Occipital lobe (tissue), 2 donors: ENCODE measurements around the gene HUNK. TPM values are rescaled to one million over a fixed set of nuclear protein-coding genes. Genes with fewer than 3 reads are reported as not detected.
"Not testable (repeated sequence)": the region's sequence is repeated elsewhere in the genome, so short reads cannot be mapped to it uniquely, and the experiment has no call there.

Experiments
- DNase-seq: peaks from one replicate; lab custom pipeline; 2025; lab: John Stamatoyannopoulos, UW
- total RNA-seq: library from RNA; depleted of rRNA; stranded (reverse); fragments of >200 nt; gene quantifications from one replicate; pipeline ENCODE4 v1.2.3, GENCODE V29; 2014

HUNK gene
- total RNA-seq, 1 donor from 2014 or later = 9.4 TPM

DNA sequence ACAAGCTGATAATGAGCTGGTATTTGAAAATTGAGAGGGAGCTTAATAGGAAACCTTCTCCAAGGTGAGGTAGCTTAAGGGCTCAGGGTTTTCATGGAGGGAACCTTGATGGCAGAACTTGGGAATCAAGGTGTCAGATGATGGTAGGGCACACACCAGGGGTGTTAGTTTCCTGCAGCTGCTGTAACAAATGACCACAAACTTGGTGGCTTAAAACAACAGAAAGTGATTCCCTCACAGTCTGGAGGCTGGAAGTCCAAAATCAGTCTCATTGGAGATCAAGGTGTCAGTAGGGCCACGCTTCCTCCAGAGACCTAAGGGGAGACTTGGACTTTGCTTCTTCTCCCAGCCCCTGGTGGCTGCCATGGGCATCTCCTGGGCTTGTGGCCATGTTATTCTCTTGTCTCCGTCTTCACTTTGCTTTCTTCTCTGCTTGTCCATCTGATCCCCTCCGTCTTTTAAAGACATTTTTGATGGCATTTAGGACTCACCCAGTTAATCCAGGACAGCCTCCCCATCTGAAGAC, 45.5 kb downstream of the HUNK start:
- no peak for DNase-seq

- no peak for DNase-seq
Observed at GRCh38 chr21:31920275-31920674, 47.5 kb downstream of the HUNK start.

GRCh38 chr21:31921079-31921478, 48.3 kb downstream of the HUNK start:
- DNase-seq = no peak

DNA sequence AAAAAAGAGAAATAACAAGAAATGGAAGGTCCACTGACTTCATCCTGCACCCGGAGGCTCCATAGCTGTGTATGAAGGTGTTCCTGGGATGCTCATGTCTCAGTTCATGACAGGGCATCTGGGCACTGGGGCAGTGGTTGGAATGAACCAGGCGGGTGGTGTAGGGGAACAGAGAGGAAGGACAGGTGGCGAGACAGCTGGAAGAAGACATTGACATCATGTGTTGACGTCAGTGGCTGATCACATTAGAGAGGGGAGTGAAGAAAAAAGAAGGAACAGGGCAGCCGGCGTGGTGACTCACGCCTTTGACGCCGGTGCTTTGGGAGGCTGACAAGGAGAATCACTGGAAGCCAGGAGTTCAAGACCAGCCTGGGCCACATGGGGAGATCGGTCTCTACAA, 50.1 kb downstream of the HUNK start:
- DNase-seq = no peak

DNA sequence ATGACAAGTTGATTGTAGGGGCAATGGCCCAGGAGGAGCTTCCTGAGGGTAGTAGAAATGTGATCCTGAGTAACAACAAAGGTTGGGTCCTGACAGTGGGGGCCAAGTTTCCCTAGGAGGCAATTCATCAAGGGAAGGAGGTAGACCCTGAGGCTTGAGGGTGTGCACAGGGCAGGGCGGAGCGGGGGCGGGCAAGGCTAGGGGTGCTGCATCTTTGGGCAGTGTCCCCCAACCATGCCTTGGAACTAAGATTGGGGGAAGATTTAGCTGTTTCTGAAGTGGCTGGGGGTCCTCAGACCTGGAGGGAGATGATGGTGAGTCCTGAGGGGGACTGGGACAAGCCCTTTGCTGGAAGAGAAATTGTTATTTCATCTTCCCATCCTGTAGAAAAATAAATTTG, 50.9 kb downstream of the HUNK start:
- DNase-seq = no peak

- no peak for DNase-seq
Observed at GRCh38 chr21:31924548-31924947, 51.7 kb downstream of the HUNK start.

GRCh38 chr21:31926498-31926897, 53.7 kb downstream of the HUNK start:
- DNase-seq = no peak

DNA sequence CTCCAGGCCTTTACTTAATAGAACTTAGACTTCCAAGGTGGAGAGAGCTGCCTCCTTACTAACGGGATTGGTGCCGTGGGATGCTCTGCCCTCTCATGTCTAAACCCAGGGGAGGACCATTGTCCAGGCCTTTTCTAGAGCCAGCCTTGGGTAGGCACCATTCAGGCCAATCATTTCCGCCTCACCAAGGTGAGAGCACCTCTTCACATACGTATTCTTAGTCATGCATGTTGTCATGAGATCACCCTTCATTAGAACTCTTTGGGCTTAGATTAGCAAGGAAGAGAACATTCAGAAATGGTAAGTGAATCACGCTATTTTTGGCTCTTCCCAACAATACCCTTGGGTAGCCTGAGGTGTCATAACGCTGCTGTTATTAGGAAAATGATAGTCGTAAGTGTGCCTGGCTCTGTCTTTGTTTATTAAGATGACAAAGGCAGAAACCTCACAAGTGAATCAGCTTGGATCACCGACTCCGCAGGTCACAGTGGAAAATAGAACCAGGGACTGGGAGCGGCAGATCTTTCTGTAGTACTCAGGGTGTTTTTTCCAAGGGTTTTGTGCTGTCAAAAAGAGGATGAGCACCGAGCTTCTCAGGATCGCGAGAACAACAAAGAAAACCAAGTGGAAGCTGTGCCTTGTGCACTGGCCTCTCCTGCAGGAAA, 55.0 kb downstream of the HUNK start:
- no peak for DNase-seq

GRCh38 chr21:31928656-31929055, 55.8 kb downstream of the HUNK start:
- no peak for DNase-seq

GRCh38 chr21:31929548-31929947, 56.7 kb downstream of the HUNK start:
- DNase-seq = no peak

DNA sequence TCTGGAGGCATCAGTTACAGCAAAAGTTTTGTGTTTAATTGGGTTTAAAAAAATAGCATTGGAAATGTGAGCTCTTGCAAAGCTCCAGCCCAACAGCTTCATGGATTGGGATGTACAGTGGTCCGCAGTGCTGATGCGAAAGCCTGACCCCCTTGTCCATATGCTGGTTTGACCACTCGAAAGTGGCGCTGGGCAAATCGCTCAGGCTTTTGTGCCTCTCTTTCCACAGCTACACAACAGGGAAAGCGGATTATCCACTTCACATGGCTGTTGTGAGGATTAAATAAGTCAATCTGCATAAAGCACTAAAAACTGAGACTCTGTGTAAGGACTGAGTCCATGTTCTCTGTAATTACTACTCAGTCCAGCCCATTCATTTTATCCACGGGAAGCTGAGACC, 57.2 kb downstream of the HUNK start:
- DNase-seq = no peak

DNA sequence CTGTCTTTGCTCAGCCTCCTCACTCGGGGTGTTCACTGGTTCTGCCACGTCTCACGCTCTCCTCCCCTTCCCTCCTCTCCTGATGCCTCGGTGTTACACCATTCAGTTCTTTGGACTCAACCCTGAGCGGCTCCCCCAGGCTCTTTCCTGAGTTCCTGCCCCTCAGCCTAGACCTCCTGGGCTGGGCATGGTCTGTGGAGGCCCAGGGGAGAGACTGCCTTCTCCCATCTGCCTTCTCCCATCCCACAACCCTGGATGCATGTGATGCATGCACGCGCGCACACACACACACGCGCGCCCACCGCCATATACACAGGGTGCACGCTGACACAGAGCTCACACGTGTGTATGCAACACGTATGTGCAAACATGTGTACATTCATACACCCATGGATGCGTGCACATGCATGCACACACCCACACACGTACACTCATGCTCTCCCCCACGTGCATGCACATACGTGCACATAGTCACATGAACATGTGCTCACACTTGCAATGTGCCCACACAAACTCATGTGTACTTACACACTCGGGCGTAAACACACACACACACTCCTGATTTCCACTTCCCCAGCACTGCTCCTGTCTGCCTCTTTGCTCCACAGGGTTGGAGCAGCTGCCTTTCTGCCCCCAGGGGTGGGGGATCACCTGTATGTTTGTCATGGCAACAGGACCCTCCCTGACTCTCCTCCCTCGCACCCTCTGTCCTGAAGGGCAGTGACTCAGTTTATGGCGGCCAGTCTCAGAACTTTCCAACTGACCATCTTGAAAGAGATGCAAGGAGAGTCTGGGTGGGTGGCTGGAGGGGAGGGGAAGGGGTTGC, 59.0 kb downstream of the HUNK start:
- DNase-seq = no peak

DNA sequence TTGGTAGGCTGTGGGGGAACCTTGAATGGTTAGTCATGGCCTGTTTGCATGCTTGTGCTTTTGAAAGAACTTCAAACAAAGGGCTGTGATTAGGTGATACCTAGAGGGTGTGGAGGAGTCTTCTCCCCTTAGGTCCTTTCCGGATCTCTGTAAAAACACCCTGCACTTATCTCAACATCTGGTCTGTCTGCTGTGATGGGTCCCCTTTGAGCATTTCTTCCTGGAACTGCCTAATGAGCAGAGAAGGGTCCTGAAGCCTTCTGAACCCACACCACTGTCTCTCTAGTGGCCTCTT, 59.6 kb downstream of the HUNK start:
- DNase-seq = no peak

DNA sequence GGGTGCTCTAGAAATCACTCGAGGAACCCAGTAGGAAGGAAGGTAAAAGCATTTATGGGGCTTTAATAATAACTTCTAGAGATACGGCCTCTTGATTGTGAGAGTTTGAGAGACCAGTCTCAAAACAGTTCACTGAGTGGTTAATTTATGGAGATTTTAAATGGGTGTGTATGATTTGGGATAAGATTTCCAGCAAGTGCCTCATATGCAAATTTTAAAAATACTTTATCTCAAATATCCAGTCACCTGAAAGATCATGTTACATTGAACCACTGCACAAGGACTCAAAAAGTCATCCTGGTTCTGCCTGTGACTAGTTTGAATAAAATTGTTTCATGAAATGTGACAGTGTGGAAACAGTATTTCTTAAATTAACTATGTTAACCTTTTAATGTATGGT, 64.5 kb downstream of the HUNK start:
- no peak for DNase-seq

- no peak for DNase-seq
Observed at GRCh38 chr21:31938330-31939301, 65.8 kb downstream of the HUNK start.

DNA sequence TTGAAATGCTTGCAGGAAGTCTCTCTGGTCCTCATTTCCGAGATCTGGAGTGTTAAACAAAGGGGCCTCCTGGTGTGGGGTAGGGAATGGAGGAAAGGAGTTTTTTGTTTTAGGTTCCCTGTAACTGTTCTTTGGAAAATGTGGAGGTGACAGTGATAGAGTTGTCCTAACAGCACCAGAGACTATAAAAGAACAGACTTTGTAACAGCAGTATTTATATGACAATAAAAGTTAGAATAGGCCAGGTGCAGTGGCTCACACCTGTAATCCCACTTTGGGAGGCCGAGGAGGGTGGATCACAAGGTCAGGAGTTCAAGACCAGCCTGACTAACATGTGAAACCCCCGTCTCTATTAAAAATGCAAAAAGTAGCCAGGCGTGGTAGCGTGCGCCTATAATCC, 68.9 kb downstream of the HUNK start:
- no peak for DNase-seq

- DNase-seq = no peak
Observed at GRCh38 chr21:31943561-31943960, 70.7 kb downstream of the HUNK start.

DNA sequence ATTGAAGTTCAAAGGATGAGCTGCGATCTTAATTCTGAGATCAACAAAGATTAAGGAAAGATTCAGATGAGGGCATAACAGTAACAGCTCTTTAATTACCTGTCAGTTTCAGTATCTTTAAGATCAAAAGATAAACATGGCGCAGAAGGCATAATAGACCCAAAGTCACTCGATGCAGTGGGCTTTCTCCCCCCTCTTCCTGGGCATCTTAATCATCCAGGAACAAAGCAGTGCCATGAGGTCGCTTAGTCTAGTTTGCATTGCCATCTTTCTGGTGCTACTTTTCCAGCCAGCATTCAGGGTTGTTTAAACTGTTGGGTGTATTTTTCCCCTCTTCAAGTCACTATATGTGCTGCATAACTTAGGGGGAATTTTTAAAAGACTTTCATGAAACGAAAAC, 72.3 kb downstream of the HUNK start:
- no peak for DNase-seq

- no peak for DNase-seq
Observed at GRCh38 chr21:31945546-31945945, 72.7 kb downstream of the HUNK start.

DNA sequence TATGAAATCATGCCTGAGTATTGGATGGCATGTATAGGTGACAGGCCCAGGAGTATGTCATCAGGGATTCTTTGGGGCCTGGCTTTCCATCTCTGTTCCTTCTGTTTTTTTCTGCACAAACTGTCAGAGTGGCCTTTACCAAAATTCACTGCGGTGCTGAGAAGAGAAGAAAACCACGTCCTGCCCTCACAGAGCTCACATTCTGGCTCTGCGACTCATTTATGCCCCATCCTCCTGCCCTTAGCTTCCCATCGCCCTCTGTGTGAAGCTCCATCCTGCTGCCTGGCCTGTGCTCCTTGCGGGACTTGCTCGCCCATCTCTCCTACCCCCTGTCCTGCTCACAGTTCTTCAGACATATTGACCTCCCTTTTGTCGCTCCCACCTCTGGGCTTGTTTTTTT, 73.4 kb downstream of the HUNK start:
- no peak for DNase-seq

DNA sequence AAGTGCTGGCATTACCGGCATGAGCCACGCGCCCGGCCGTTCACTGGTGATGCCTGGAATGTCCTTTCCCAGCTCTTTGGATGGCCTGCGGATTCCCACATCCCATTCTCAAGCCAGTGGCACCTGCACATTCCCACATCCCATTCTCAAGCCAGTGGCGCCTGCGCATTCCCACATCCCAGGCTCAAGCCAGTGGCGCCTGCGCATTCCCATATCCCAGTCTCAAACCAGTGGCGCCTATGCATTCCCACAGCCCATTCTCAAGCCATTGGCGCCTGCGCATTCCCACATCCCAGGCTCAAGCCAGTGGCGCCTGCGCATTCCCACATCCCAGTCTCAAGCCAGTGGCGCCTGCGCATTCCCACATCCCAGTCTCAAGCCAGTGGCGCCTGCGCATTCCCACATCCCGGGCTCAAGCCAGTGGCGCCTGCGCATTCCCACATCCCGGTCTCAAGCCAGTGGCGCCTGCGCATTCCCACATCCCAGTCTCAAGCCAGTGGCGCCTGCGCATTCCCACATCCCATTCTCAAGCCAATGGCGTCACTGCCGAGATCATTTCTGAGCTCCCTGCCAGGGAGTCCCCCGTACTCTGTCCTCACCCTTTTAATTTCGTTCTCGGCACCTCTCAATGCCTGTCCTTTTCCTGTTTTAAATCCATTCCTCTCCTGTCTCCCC, 74.2 kb downstream of the HUNK start:
- not testable (repeated sequence) for DNase-seq
